Measurements from ENCODE around the gene MRPL4. TPM values are rescaled to one million over a fixed set of nuclear protein-coding genes. Genes with fewer than 3 reads are reported as not detected.
A peak's percentile ranks its signal among the peaks of the same experiment; 100 is the strongest.
"Not testable (repeated sequence)": the region's sequence is repeated elsewhere in the genome, so short reads cannot be mapped to it uniquely, and the experiment has no call there.

MRPL4 gene
- polyA plus RNA-seq, 3 donors from 2014 or later: 24.3 to 42.6 (median 27.1) TPM

DNA sequence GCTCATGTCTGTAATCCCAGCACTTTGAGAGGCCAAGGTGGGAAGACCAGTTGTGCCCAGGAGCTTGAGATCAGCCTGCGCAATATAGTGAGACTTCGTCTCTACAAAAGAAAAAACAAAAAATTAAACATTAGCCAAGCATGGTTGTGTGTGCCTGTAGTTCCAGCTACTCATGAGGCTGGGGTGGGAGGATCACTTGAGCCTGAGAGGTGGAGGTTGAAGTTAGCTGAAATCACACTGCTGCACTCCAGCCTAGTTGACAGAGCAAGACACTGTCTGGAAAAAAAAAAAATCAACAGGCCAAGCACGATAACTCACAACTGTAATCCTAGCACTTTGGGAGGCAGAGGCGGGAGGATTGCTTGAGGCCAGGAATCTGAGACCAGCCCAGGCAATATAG lies 17.0 kb upstream of the MRPL4 start:
- peak overlapping the region; percentile 83 to 99 (median 98) for H3K27ac Mint-ChIP-seq
- no peaks in the 10 kb centered on the region for H3K36me3 Mint-ChIP-seq
- peaks cover 26 to 29% of the 10 kb centered on the region in 2 donors for H3K4me1 Mint-ChIP-seq
- H3K4me3 Mint-ChIP-seq: peak overlapping the region in 4 of 5 donors; percentile 8 to 91 (median 86)
- peaks cover 0 to 16% (median 2%) of the 10 kb centered on the region in 3 donors for H3K27me3 Mint-ChIP-seq (ENCODE audit: low read depth in 3 of 3)
- no peaks in the 10 kb centered on the region for H3K9me3 Mint-ChIP-seq
- no peak for DNase-seq

DNA sequence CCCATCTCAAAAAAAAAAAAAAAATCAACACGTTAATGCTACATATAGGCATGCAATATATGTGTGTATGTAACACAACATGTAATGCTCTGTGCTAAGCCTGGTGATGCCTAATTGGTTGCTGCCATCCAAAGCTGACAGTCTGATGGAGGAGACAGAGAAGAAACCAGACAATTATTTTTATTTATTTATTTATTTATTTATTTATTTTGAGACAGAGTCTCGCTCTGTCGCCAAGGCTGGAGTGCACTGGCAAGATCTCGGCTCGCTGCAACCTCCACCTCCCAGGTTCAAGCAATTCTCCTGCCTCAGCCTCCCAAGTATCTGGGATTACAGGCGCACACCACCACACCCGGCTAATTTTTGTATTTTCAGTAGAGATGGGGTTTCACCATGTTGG lies 16.6 kb upstream of the MRPL4 start:
- Mint-ChIP-seq H3K27me3 (ENCODE audit: low read depth in 3 of 3) (peaks cover 0 to 13% (median 2%) of the 10 kb centered on the region in 3 donors), H3K4me1 (peaks cover 26 to 29% of the 10 kb centered on the region in 2 donors), H3K27ac (peak overlapping the region; percentile 95 to 99 (median 98)), H3K4me3 (peak overlapping the region; percentile 83 to 91 (median 89))
- H3K36me3 Mint-ChIP-seq, H3K9me3 Mint-ChIP-seq, DNase-seq: not testable (repeated sequence)

DNA sequence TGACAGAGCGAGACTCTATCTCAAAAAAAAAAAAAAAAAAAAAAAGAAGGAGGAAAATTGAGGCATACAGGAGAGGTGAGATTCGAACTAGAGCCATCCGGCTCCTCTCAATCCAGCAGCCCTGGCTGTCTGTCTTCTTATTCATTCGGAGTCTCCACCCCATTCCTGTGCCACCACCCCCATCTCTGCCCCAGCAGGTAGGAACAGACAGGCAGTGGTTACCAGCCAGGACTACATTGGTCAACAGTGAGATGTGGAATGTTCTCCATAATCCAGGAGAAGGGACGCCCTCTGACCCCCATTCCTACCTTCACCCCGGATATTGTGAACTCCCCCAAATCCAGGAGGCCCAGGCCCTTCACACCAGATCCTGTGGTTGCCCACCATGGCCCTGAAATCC lies 14.3 kb upstream of the MRPL4 start:
- peak overlapping the region in 1 of 5 donors; percentile 13 for H3K4me3 Mint-ChIP-seq
- peaks cover 0 to 9% (median 0%) of the 10 kb centered on the region in 3 donors for H3K27me3 Mint-ChIP-seq (ENCODE audit: low read depth in 3 of 3)
- H3K9me3 Mint-ChIP-seq: no peaks in the 10 kb centered on the region
- no peaks in the 10 kb centered on the region for H3K36me3 Mint-ChIP-seq
- peaks cover 20 to 22% of the 10 kb centered on the region in 2 donors for H3K4me1 Mint-ChIP-seq
- DNase-seq: no peak
- peak overlapping the region in 4 of 6 donors; percentile 7 to 48 (median 29) for H3K27ac Mint-ChIP-seq

DNA sequence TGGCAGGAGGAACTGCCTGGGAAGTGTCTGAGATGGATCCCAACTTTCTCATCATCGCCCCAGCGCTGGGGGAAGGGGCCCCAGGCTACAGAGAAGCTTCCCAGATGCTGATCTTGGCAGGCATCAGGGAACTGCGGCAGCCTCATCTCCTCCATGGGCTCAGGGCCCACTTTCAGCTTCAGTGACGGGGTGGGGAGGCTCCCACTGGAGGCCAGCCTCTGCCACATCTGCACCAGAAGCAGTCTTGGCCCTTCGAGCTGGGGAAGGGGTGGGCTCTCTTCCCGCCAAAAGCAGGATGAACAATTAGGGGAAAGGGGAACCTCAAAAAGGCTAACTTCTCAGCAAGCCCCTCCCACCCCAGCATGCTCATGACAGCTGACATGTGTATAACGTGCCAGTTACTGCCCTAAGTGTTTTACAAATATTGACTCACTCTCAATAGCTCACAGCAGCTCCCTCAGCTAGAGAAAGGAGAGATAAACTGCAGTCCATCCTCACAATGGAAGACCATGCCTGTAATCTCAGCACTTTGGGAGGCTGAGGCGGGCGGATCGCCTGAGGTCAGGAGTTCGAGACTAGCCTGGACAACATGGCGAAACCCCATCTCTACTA lies 13.7 kb upstream of the MRPL4 start:
- H3K4me1 Mint-ChIP-seq: peaks cover 20 to 22% of the 10 kb centered on the region in 2 donors
- peak overlapping the region in 4 of 6 donors; percentile 13 to 48 (median 29) for H3K27ac Mint-ChIP-seq
- DNase-seq: no peak
- no peaks in the 10 kb centered on the region for H3K9me3 Mint-ChIP-seq
- peaks cover 0 to 9% (median 0%) of the 10 kb centered on the region in 3 donors for H3K27me3 Mint-ChIP-seq (ENCODE audit: low read depth in 3 of 3)
- H3K4me3 Mint-ChIP-seq: peak overlapping the region in 1 of 5 donors; percentile 13
- H3K36me3 Mint-ChIP-seq: no peaks in the 10 kb centered on the region

DNA sequence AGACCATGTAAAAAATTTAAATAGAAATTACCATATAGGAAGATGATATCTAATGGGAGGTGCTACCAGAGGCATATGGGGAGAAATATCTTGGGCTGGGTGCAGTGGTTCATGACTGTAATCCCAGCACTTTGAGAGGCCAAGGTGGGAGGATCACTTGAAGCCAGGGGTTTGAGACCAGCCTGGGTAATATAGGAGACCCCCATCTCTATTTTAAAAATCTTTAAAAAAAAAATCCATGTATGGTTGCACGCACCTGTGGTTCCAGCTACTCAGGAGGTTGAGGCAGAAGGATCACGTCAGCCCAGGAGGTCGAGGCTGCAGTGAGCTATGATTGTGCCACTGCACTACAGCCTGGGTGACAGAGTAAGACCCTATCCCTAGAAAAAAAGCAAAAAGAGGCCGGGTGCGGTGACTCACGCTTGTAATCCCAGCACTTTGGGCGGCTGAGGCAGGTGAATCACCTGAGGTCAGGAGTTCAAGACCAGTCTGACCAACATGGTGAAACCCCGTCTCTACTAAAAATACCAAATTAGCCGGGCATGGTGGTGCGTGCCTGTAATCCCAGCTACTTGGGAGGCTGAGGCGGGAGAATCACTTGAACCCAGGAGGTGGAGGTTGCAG lies 10.1 kb upstream of the MRPL4 start:
- not testable (repeated sequence) for H3K9me3 Mint-ChIP-seq; H3K4me1 Mint-ChIP-seq; H3K4me3 Mint-ChIP-seq; H3K27ac Mint-ChIP-seq; DNase-seq; H3K36me3 Mint-ChIP-seq; H3K27me3 Mint-ChIP-seq (ENCODE audit: low read depth in 3 of 3)

DNA sequence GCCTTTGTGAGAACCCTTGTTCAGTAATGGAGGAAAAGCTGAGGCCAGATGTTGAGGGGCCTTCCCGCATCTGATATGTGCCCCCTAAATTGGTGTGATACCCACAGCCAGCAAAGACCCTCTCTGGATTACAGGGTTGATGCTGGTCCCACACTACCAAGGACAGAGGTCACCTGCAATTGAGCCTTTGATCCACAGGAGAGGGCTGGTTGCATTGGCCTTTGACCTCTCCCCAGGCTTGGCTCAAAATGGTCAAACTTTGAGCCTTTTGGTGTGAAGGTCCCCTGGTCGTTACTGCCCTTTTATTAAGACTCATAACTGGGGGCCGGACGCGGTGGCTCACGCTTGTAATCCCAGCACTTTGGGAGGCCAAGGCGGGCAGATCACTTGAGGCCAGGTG lies 8.4 kb upstream of the MRPL4 start:
- Mint-ChIP-seq H3K36me3 (no peaks in the 10 kb centered on the region), H3K9me3 (no peaks in the 10 kb centered on the region), H3K27ac (no peak overlapping the region), H3K4me3 (no peak overlapping the region), H3K4me1 (no peaks in the 10 kb centered on the region), H3K27me3 (ENCODE audit: low read depth in 3 of 3) (no peaks in the 10 kb centered on the region)
- no peak for DNase-seq

DNA sequence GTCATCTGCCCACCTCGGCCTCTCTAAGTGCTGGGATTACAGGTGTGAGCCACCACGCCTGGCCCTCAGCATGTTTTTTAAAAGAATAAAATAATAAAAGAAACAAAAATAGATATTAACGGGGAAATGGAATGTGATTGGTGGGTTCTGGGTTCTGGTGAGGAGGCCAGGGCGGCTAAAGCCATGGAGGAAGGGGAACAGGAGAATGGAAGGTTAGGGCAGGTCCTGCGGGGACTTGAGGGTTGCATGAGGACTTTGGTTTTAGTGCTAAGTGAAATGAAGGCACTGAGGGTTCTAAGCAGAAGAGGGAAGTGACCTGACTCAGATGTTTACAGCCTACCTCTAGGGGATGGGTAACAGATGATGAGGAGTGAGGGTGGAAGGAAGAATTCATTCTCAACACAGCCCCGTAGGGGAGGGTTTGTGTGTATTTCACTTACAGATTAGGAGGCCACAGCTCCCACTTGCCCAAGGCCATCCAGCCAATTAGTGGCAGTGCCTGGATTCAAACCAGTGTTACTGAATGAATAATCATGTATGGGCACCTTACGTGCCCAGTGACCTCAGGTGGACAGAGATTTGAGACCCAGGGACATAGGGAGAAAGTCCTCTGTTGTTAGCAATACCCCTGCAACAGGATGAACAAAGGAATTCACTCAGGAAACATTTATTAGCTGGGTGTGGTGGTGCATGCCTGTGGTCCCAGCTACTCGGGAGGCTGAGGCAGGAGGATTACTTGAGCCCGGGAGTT lies 6.7 kb upstream of the MRPL4 start:
- Mint-ChIP-seq H3K4me1 (peaks cover 4 to 5% of the 10 kb centered on the region in 2 donors), H3K36me3 (no peaks in the 10 kb centered on the region), H3K27me3 (ENCODE audit: low read depth in 3 of 3) (no peaks in the 10 kb centered on the region), H3K27ac (peak overlapping the region in 1 of 6 donors; percentile 76), H3K4me3 (no peak overlapping the region), H3K9me3 (no peaks in the 10 kb centered on the region)
- DNase-seq: no peak

DNA sequence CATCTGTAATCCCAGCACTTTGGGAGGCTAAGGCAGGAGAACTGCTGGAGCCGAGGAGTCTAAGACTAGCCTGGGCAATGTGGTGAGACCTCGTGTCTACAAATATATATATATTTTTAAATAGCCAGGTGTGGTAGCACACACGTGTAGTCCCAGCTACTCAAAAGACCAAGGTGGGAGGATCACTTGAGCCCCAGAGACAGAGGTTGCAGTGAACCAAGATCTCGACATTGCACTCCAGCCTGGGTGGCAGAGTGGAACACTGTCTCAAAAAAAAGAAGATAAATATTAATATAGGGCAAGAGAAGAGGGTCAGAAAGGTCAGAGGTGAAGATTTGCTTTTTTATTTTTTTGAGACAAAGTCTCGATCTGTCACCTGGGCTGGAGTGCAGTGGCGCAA lies 5.5 kb upstream of the MRPL4 start:
- H3K4me3 Mint-ChIP-seq: no peak overlapping the region
- no peak for DNase-seq
- no peaks in the 10 kb centered on the region for H3K36me3 Mint-ChIP-seq
- no peaks in the 10 kb centered on the region for H3K9me3 Mint-ChIP-seq
- H3K27ac Mint-ChIP-seq: no peak overlapping the region
- H3K4me1 Mint-ChIP-seq: peaks cover 8 to 9% of the 10 kb centered on the region in 2 donors
- H3K27me3 Mint-ChIP-seq (ENCODE audit: low read depth in 3 of 3): no peaks in the 10 kb centered on the region

DNA sequence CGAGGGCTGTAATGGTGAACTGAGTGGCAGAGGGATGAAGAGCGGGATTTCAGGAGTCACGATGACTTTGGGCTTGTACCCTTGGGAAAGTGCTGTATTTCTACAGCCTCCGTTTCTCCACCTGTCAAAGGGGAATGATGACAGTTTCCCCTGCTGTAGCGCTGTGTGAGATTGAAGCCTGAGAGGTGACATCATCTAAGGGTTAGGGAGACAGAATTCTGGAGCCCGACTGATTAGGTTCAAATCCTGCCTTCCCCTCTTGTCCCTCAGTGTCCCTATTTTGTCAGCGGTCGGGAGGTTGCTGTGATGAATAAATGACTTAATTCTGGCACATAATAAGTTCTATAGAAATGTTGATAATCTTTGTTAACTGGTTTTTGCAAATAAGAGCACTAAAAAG lies 693 bp downstream of the MRPL4 start:
- no peak for DNase-seq
- Mint-ChIP-seq H3K27ac (peak overlapping the region; percentile 91 to 98 (median 96)), H3K36me3 (peaks cover 12 to 17% (median 17%) of the 10 kb centered on the region in 3 donors), H3K4me1 (peaks cover 25 to 26% of the 10 kb centered on the region in 2 donors), H3K27me3 (ENCODE audit: low read depth in 3 of 3) (peaks cover 5 to 8% (median 6%) of the 10 kb centered on the region in 3 donors), H3K9me3 (no peaks in the 10 kb centered on the region), H3K4me3 (peak overlapping the region; percentile 97 to 99 (median 99))

DNA sequence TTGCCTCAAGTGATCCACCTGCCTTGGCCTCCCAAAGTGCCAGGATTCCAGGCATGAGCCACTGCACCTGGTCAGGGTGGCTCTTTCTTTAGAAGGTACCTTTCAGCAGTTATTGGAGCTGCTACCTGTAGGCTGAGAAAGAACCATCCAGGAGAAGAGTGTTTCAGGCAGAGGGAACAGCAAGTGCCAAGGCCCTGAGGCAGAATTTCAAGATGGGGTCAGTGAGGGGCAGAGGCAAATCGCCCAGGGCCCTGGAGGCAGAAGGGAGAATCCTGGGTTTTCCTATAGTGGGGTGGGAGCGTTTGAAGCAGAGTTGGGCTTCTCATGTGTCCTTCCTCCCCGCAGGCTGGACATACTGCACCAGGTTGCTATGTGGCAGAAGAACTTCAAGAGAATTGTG lies 2.2 kb downstream of the MRPL4 start:
- H3K36me3 Mint-ChIP-seq: peaks cover 12 to 18% (median 17%) of the 10 kb centered on the region in 3 donors
- H3K27me3 Mint-ChIP-seq (ENCODE audit: low read depth in 3 of 3): peaks cover 5 to 9% (median 6%) of the 10 kb centered on the region in 3 donors
- H3K4me3 Mint-ChIP-seq: peak overlapping the region in 4 of 5 donors; percentile 13 to 56 (median 44)

DNA sequence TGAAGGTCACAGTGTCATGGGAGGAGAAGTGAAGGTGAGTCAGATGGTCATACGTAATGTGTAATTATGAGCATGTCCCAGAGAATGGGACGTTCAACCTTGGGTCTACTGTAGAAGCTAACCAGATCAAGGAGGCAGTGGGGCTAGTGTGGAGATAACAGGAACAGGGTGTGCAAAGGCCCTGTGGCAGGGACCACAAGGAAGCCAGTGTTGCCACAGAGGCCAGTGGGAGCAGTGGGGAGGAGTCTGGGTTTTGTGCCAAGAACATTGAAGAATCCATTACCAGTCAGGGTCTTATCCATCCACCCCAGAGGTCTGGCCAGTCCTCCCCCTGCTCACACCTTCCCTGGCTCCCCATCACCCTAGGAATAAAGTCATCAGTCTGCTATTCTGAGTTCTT lies 3.3 kb downstream of the MRPL4 start:
- Mint-ChIP-seq H3K36me3 (peaks cover 12 to 18% (median 17%) of the 10 kb centered on the region in 3 donors), H3K9me3 (no peaks in the 10 kb centered on the region), H3K4me1 (peaks cover 20 to 21% of the 10 kb centered on the region in 2 donors), H3K27me3 (ENCODE audit: low read depth in 3 of 3) (peaks cover 5 to 9% (median 6%) of the 10 kb centered on the region in 3 donors), H3K4me3 (no peak overlapping the region), H3K27ac (peak overlapping the region in 1 of 6 donors; percentile 59)
- DNase-seq: no peak

More for the DNA sequence above, 2.2 kb downstream of the MRPL4 start:
- peak overlapping the region in 1 of 6 donors; percentile 37 for H3K27ac Mint-ChIP-seq
- H3K9me3 Mint-ChIP-seq: no peaks in the 10 kb centered on the region
- peaks cover 25 to 26% of the 10 kb centered on the region in 2 donors for H3K4me1 Mint-ChIP-seq
- no peak for DNase-seq

DNA sequence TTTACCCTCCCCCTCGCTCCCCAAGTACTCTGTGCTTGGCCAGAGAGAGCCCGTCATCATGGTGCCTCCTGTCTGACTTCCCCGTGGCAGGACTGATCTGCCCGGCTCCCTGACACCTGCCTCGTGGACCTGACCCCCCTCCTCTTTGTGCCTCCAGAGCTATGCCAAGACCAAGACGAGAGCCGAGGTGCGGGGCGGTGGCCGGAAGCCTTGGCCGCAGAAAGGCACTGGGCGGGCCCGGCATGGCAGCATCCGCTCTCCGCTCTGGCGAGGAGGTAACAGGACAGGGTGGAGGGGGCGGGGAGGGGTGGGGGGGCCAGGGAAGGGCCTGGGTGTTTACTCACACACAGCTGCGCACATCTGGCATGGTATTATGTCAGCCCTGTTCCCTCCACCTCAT lies 4.5 kb downstream of the MRPL4 start:
- H3K27ac Mint-ChIP-seq: no peak overlapping the region

DNA sequence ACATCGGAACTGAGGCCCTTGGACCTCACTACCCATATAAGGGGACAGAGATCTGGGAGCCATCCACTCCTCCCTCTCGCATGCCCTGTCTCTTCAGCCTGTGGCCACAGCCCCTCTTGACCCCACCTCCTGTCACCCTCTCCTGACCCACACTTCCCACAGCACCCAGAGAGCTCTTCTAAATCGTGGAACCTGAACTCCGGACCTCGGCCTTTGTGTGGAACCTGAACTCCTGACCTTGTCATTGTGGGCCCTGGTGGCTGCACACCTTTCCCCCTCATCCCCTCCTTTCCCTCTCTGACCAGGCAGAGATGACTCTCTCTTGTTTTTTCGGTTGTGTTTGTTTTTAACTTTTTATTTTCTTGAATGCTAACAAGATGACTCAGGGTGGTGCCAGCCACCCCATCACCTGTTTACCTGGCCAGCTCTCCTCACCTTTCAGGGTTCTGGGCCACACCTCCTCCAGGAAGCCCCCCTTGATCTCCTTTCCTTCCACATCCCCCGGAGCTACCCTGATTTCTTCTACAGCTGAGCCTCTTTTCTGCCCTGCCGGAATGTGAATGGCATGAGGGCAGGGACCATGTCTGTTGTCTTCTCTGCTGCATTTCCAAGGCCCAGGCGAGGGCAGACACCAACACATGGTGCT lies 5.1 kb downstream of the MRPL4 start:
- Mint-ChIP-seq H3K4me1 (peaks cover 11 to 13% of the 10 kb centered on the region in 2 donors), H3K9me3 (no peaks in the 10 kb centered on the region), H3K27ac (no peak overlapping the region), H3K27me3 (ENCODE audit: low read depth in 3 of 3) (peaks cover 2 to 6% (median 4%) of the 10 kb centered on the region in 3 donors), H3K36me3 (peaks cover 12 to 18% (median 17%) of the 10 kb centered on the region in 3 donors), H3K4me3 (peak overlapping the region in 1 of 5 donors; percentile 44)
- no peak for DNase-seq

More for the DNA sequence above, 4.5 kb downstream of the MRPL4 start:
- Mint-ChIP-seq H3K4me3 (no peak overlapping the region), H3K36me3 (peaks cover 12 to 18% (median 17%) of the 10 kb centered on the region in 3 donors), H3K27me3 (ENCODE audit: low read depth in 3 of 3) (peaks cover 6 to 10% (median 7%) of the 10 kb centered on the region in 3 donors), H3K4me1 (peaks cover 16 to 18% of the 10 kb centered on the region in 2 donors), H3K9me3 (no peaks in the 10 kb centered on the region)
- no peak for DNase-seq
